Esophagus squamous epithelium (tissue), 5 donors: ENCODE measurements around the gene FAM120B. TPM values are rescaled to one million over a fixed set of nuclear protein-coding genes. Genes with fewer than 3 reads are reported as not detected.

Experiments used
- DNase-seq: peaks from one replicate; lab custom pipeline; 2025; lab: John Stamatoyannopoulos, UW
- H3K27ac ChIP-seq, 4 donors: fragments of 200-600 bp; sonication (generic); one replicate each; pipeline ENCODE4 v1.5.1; 2016 to 2019; ENCODE audit warnings: mild to moderate bottlenecking in 1 of 4
- H3K27me3 ChIP-seq, 4 donors: fragments of 200-600 bp; sonication (generic); 1 replicate in 3 of 4; 2 replicates in 1 of 4; pipeline versions ENCODE4 v1.5.1 to v1.6.0; 2017 to 2021; ENCODE audit warnings: antibody characterized with exemption in 1 of 4
- H3K36me3 ChIP-seq, 3 donors: fragments of 200-600 bp; sonication (generic); one replicate each; pipeline ENCODE4 v1.5.1; 2016 to 2019
- H3K4me1 ChIP-seq, 3 donors: fragments of 200-600 bp; sonication (generic); one replicate each; pipeline ENCODE4 v1.5.1; 2017 to 2019
- H3K4me3 ChIP-seq, 4 donors: fragments of 200-600 bp; sonication (generic); 1 replicate in 3 of 4; 2 replicates in 1 of 4; pipeline ENCODE4 v1.5.1; 2016 to 2019; ENCODE audit warnings: mild to moderate bottlenecking in 2 of 4, moderate library complexity in 1 of 4
- H3K9me3 ChIP-seq, 3 donors: fragments of 200-600 bp; sonication (generic); one replicate each; pipeline ENCODE4 v1.5.1; 2016 to 2019
- POLR2A ChIP-seq, 4 donors: fragments of 450-650 bp; IDR thresholded peaks; one replicate each; pipeline ENCODE4 v1.6.1; 2017; ENCODE audit warnings: antibody characterized with exemption in 4 of 4, mild to moderate bottlenecking in 4 of 4, moderate library complexity in 3 of 4
- WGBS, 2 donors: methylation state at CpG; one replicate each; pipeline ENCODE4 v1.1.5; 2018; 5-methylcytosine and 5-hydroxymethylcytosine counted together
- intact Hi-C: fragments of 100-400 bp; cut with DNase I; formaldehyde crosslinking; loops from one replicate; pipeline ENCODE4 v1.15.0; 2022
- total RNA-seq, 4 donors: library from RNA; depleted of rRNA; stranded (reverse); fragments of >200 nt; gene quantifications; one replicate each; pipeline ENCODE4 v1.1.0, GENCODE V29; 2016
- TF ChIP-seq, protein P1 (sequence below), 6 experiments: fragments of 450-650 bp in 4 of 6; fragments of 200-600 bp in 2 of 6; sonication (generic) in 2 of 6; IDR thresholded peaks; one replicate each; pipeline ENCODE4 v1.5.1; 2016 to 2019; ENCODE audit warnings: antibody characterized with exemption in 6 of 6, mild to moderate bottlenecking in 4 of 6, moderate library complexity in 4 of 6
- donor health status: DM: yes; HTN: yes; CAD: no.

FAM120B gene
- total RNA-seq, 4 donors from 2014 or later = 8.4 to 25.6 (median 12.9) TPM

DNA sequence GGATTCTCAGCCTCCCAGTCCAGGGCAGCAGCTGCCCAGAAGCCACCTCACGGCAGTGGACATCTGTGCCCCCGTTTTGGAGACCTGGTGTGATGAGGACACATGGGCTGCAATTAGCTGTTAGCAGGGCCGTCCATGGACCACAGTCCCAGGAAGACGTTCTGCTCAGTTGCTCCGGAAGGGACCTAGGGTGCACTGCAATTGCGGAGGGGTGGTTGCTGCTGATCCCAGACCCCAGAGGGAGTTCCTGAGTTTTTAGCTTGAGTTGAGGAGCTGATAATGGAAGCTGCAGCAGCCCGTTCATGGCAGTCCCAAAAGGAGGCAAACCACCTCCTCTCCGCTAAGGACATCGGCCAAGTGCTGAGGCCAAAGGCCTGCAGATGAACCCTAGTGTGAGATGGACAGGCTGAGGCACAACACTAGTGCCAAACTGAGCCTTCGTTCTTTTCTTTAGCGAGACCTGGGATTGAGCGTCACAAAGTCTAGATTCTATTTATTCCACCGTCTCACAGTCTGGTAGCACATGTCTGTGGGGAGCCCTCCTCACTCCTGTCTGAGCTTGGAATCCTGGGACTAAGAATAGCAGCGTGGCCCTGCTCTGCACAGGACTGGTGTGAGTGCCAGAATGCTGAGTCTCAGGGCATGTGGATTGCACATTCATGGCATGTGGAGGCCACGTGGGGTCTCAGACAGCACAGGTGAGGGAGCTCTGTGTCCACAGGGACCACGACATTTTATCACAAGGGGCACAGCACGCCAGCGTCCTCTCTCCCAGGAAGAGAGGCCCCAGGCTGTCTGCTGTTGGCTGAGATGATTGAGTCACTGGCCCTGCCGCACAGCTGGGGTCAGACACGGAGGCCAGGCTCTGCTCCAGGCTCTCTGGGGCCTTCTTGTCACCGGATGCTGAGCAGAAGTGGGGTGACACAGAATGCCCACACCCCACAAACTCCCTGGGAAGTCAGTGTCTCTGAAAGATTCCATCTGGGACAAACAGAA lies 133.1 kb downstream of the FAM120B start:
- H3K27ac ChIP-seq = peak overlapping the region in 1 of 4 donors; percentile 28
- peaks cover 0 to 50% (median 0%) of the 10 kb centered on the region in 4 donors for H3K27me3 ChIP-seq
- DNase-seq = no peak
- WGBS, 2 donors = 88 to 90% methylated on average over 2 of the region's 21 CpGs
- TF ChIP-seq, protein P1, sequence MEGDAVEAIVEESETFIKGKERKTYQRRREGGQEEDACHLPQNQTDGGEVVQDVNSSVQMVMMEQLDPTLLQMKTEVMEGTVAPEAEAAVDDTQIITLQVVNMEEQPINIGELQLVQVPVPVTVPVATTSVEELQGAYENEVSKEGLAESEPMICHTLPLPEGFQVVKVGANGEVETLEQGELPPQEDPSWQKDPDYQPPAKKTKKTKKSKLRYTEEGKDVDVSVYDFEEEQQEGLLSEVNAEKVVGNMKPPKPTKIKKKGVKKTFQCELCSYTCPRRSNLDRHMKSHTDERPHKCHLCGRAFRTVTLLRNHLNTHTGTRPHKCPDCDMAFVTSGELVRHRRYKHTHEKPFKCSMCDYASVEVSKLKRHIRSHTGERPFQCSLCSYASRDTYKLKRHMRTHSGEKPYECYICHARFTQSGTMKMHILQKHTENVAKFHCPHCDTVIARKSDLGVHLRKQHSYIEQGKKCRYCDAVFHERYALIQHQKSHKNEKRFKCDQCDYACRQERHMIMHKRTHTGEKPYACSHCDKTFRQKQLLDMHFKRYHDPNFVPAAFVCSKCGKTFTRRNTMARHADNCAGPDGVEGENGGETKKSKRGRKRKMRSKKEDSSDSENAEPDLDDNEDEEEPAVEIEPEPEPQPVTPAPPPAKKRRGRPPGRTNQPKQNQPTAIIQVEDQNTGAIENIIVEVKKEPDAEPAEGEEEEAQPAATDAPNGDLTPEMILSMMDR (IDR thresholded peaks at IDR 0.05) = no peak
- TF ChIP-seq POLR2A (IDR thresholded peaks at IDR 0.05) = no peak
- H3K4me1 ChIP-seq = peaks cover 0 to 16% (median 10%) of the 10 kb centered on the region in 3 donors
- no peaks in the 10 kb centered on the region for H3K9me3 ChIP-seq
- no peak overlapping the region for H3K4me3 ChIP-seq
- H3K36me3 ChIP-seq = no peaks in the 10 kb centered on the region
- intact Hi-C loops = no loop called here

DNA sequence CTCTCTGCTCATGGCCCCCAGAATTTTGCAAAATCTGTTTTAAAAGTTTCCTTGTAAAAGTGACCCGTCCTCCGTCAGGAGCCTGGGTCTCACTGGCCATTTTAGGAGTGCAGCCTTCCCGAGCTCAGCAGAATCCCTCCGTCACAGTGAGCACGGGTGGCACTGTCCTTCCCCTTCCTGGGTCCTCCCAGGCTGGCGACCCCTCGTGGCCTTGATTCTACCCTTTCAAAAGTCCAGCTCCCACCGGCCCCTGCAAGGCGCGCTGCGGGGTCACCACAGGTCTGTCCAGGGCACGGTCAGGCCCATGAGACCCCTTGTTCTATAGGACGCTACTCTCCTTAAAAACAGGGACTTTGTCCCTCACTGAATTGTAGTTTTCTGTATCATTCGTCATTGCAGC lies 133.9 kb downstream of the FAM120B start:
- Histone ChIP-seq H3K27me3 (peaks cover 0 to 51% (median 0%) of the 10 kb centered on the region in 4 donors), H3K4me1 (peaks cover 0 to 16% (median 10%) of the 10 kb centered on the region in 3 donors), H3K36me3 (no peaks in the 10 kb centered on the region), H3K4me3 (no peak overlapping the region), H3K27ac (no peak overlapping the region), H3K9me3 (no peaks in the 10 kb centered on the region)
- TF ChIP-seq, protein P1 (IDR thresholded peaks at IDR 0.05) = no peak
- TF ChIP-seq POLR2A (IDR thresholded peaks at IDR 0.05) = no peak
- WGBS, 2 donors = 85 to 92% methylated on average over 13 to 14 of the region's 14 CpGs
- intact Hi-C loops = no loop called here
- no peak for DNase-seq

DNA sequence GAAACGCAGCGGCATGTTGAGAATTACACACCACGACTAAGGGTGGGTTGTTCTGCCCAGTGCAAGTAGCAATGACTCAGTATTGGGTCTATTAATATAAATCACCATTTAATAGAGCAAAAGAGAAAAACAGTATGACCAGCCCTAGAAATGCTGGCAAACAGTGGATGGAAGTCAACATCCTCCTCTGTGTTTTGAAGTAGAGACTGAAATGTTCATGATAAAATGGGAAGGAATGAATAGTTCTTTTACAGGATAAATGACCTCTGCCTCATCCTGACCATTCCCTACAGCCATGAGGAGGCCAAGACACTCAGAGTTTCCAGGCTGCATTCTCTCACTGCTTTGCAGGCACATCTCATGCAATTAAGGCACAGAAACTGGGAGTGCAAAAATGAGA lies 134.8 kb downstream of the FAM120B start:
- Histone ChIP-seq H3K36me3 (no peaks in the 10 kb centered on the region), H3K4me3 (no peak overlapping the region), H3K27ac (no peak overlapping the region), H3K27me3 (peaks cover 0 to 53% (median 0%) of the 10 kb centered on the region in 4 donors), H3K4me1 (peaks cover 0 to 16% (median 10%) of the 10 kb centered on the region in 3 donors), H3K9me3 (no peaks in the 10 kb centered on the region)
- TF ChIP-seq, protein P1 (IDR thresholded peaks at IDR 0.05) = no peak
- TF ChIP-seq POLR2A (IDR thresholded peaks at IDR 0.05) = no peak
- DNase-seq = no peak
- intact Hi-C loops = no loop called here
- WGBS, 2 donors = 64 to 65% methylated on average over 3 of the region's 3 CpGs

DNA sequence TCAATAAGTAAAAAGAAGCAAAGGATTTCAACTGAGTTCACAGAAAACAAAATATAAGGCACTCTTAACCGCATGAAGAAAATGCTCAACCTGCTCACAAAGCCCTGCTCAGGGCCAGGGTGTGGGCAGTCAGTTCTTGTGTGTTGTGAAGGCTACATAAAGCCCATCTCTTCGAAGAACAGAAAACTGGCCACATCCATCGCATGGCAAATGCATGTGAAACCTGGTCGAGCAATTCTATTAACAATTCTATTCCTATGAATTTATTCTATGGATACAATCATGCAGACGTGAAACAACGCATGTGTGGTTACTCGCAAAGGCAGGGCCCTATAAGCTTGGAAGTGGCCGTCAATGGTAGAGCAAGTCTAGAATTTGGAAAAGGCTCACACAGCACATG lies 136.0 kb downstream of the FAM120B start:
- TF ChIP-seq, protein P1 (IDR thresholded peaks at IDR 0.05) = no peak
- TF ChIP-seq POLR2A (IDR thresholded peaks at IDR 0.05) = no peak
- H3K4me3 ChIP-seq = no peak overlapping the region
- DNase-seq = no peak
- peaks cover 0 to 51% (median 0%) of the 10 kb centered on the region in 4 donors for H3K27me3 ChIP-seq
- H3K36me3 ChIP-seq = no peaks in the 10 kb centered on the region
- 87 to 91% methylated on average over 8 of the region's 8 CpGs for WGBS, 2 donors
- no peak overlapping the region for H3K27ac ChIP-seq
- H3K4me1 ChIP-seq = peaks cover 0 to 15% (median 8%) of the 10 kb centered on the region in 3 donors
- intact Hi-C loops = no loop called here
- H3K9me3 ChIP-seq = no peaks in the 10 kb centered on the region

DNA sequence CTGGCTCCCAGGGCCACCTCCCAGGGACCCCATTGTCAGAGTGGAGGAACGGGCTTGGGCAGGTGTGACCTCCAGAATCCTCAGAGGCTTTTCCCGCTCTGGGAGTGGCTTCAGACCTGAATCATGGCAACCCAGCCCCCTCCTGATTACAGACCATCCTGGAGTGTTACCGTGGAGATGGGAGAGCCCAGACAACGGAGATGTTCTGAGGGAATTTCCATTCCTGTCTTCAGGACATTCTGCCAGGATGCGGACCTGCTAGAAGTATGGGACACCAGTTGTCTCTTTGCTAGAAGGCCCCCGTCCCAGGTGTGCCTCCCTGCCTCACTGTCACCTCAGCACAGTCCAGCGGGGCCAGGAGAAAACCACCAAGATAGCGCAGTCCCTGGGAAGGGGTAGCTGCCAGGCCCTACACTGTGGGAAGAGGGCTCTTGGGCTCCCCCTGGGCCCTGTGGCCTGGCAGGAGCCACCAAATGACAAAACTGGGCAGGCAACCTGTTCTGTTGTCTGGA lies 136.6 kb downstream of the FAM120B start:
- TF ChIP-seq POLR2A (IDR thresholded peaks at IDR 0.05) = no peak
- TF ChIP-seq, protein P1 (IDR thresholded peaks at IDR 0.05) = no peak
- H3K27me3 ChIP-seq = peaks cover 0 to 44% (median 0%) of the 10 kb centered on the region in 4 donors
- no peak for DNase-seq
- intact Hi-C loops = no loop called here
- no peaks in the 10 kb centered on the region for H3K9me3 ChIP-seq
- no peak overlapping the region for H3K27ac ChIP-seq
- H3K4me1 ChIP-seq = peaks cover 0 to 8% (median 2%) of the 10 kb centered on the region in 3 donors
- WGBS, 2 donors = 73% methylated on average over 2 of the region's 8 CpGs; no CpG with 5 or more reads in 1 of the 2 donors
- no peak overlapping the region for H3K4me3 ChIP-seq
- no peaks in the 10 kb centered on the region for H3K36me3 ChIP-seq
